DMS153 treated with DMSO at 0.1 percent for 48 hours (cell line): ENCODE measurements around the gene MYOM1.
"Not testable (repeated sequence)": the region's sequence is repeated elsewhere in the genome, so short reads cannot be mapped to it uniquely, and the experiment has no call there.

ENCODE experiments used
- DNase-seq: peaks from one replicate; lab custom pipeline; 2025; ENCODE audit not compliant: unreplicated experiment; lab: John Stamatoyannopoulos, UW

MYOM1 gene

GRCh38 chr18:3221496-3221895 is 1.7 kb upstream of the MYOM1 start:
- no peak for DNase-seq

- not testable (repeated sequence) for DNase-seq
Observed at GRCh38 chr18:3220868-3221267, 1.1 kb upstream of the MYOM1 start.

- no peak for DNase-seq
Observed at GRCh38 chr18:3219241-3219630, 532 bp downstream of the MYOM1 start.

GRCh38 chr18:3218819-3219218 is 949 bp downstream of the MYOM1 start:
- no peak for DNase-seq

- no peak for DNase-seq
Observed at GRCh38 chr18:3217948-3218647, 1.7 kb downstream of the MYOM1 start.

- DNase-seq = no peak
Observed at GRCh38 chr18:3216987-3217386, 2.8 kb downstream of the MYOM1 start.

- DNase-seq = no peak
Observed at GRCh38 chr18:3214855-3215637, 4.7 kb downstream of the MYOM1 start.

- DNase-seq = no peak
Observed at GRCh38 chr18:3213300-3214059, 6.3 kb downstream of the MYOM1 start.

GRCh38 chr18:3212657-3213056 is 7.1 kb downstream of the MYOM1 start:
- no peak for DNase-seq

GRCh38 chr18:3211236-3211992 is 8.4 kb downstream of the MYOM1 start:
- DNase-seq = no peak

GRCh38 chr18:3209859-3210569 is 9.8 kb downstream of the MYOM1 start:
- DNase-seq = no peak

GRCh38 chr18:3207565-3207964 is 12.2 kb downstream of the MYOM1 start:
- DNase-seq = no peak

- no peak for DNase-seq
Observed at GRCh38 chr18:3205239-3205638, 14.5 kb downstream of the MYOM1 start.

- no peak for DNase-seq
Observed at GRCh38 chr18:3199942-3200645, 19.7 kb downstream of the MYOM1 start.

GRCh38 chr18:3198260-3198860 is 21.4 kb downstream of the MYOM1 start:
- not testable (repeated sequence) for DNase-seq

- no peak for DNase-seq
Observed at GRCh38 chr18:3194947-3195612, 24.7 kb downstream of the MYOM1 start.

GRCh38 chr18:3193331-3193730 is 26.4 kb downstream of the MYOM1 start:
- no peak for DNase-seq

GRCh38 chr18:3192752-3193151 is 27.0 kb downstream of the MYOM1 start:
- no peak for DNase-seq

GRCh38 chr18:3192286-3192685 is 27.5 kb downstream of the MYOM1 start:
- no peak for DNase-seq
